Stimulated activated CD4-positive, alpha-beta T cell treated with anti-CD3 and anti-CD28 coated beads, Interleukin-4, amount 100 ng/mL, for 4 hours (primary cell): Measurements from ENCODE around the gene ACTR2.
"Not testable (repeated sequence)": the region's sequence is repeated elsewhere in the genome, so short reads cannot be mapped to it uniquely, and the experiment has no call there.

ENCODE experiments used
- DNase-seq, 2 experiments: peaks; one replicate each; pipeline ENCODE4 v3.0.0-alpha.2; 2020

ACTR2 gene

DNA sequence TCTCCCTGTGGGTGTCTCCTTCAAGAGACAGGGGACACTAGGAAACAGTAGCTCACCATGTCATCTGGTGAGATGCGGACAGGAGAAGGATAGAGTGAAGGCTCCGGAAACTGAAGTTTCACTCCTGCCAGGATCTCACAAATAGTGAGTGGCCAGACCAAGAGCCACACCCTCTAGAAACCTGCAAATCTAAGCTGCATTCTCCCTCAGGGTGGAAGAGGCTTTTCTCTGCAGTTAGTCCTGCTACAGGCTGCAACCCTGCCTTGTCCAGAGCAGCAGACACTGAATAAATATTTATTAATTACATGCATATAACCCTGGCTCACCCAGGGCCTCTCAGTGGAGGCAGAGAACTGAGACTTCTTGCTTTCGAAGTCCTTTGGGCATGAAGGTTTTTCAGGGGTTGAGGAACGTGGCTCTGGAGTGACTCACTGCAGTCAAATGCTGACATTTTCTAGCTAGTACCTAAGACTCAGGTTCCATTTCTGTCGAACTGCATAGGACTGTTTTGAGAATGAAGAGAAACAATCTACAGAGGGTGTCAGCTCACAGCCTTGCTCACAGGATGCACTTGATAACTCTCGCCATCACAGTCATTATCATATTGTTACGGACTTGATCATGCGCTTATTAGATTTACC is 87.3 kb downstream of the ACTR2 start:
- DNase-seq, result no peak

DNA sequence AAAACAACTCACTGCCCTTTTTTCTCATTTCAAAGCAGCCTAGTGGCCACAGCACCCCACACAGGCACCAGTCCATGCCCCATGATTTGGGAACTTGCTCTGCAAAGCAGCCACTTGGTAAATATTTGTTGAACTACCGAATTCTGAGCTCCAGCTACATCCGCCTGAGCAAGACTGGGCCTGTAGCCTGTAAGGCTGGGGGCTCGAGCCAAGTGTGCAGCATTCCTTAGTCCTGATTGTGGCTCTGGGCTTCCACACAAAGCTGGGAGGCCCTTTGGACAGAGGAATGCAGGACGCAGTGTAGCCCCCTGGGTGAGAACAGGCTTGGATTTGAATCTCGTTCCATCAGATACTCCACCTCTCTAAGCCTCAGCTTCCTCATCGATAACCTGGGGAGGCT is 88.4 kb downstream of the ACTR2 start:
- no peak for DNase-seq

DNA sequence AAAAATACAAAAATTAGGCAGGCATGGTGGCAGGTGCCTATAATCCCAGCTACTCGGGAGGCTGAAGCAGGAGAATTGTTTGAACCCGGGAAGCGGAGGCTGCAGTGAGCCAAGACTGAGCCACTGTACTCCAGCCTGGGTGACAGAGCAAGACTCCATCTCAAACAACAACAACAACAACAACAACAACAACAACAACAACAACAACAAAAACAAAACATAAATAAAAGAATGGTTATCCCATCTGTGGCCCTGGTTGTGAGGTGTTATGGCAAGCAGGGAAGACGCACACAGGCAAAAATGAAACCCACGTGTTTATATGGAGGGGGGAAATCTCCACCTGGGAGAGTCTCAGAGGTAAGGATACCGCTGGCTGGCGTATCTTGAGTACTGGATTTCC is 89.7 kb downstream of the ACTR2 start:
- DNase-seq, result not testable (repeated sequence)

DNA sequence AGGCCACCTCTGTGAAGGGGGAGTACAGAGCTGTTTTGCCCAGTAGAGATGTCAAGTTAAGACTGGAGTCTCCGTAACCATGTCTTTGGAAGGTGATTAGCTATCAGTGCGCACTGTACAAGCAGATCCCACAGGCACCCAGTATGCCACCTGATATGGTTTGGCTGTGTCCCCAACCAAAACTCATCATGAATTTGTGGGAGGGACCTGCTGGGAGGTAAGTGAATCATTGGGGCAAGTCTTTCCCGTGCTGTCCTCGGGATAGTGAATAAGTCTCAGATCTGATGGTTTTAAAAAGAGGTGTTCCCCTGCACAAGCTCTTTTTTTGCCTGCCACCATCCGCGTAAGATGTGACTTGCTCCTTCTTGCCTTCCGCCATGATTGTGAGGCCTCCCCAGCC is 90.2 kb downstream of the ACTR2 start:
- DNase-seq, result no peak

DNA sequence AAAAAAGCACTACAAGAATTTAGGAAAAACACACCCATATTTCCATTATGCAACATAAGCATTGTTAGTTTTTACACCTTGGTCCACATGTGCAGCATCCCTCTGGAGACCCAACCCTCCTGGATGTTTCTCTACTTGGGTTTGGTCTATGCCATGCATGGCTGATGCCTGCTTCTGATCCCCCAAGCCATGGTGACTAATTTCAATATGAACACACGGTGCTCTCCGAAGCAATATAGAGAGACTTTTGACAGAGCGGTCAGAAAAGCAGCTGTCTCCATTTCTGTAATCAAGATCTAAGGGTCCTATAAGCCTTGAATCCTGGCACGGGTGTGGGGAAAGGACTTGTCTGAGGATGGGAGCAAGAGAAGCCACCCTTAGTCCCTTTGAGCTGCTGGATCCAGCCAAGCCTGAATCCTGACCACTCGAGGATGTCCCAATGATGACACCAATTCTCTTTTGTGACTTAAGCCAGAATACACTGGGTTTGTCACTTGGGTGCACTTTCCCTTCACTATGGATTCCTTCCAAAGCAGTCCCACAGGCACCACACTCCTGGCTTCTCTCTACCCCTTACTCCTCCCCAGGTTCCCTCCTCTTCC is 91.5 kb downstream of the ACTR2 start:
- no peak for DNase-seq

DNA sequence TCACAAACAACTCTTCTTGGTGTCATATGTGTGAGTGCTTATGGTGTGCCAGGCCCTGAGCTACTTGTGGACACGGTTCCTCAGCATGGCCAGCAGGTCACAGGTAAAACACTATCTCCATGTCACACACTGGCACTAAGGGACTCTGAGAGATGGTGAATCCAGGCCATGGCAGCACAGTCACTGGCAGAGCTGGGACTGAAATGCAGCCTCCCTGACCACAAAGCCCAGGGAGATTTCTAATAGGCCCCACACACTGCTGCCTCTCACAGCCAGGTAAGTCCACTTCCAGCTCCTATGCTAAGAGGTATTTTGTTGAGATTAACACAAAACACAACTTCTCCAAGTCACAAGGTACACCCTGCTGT is 92.0 kb downstream of the ACTR2 start:
- no peak for DNase-seq

DNA sequence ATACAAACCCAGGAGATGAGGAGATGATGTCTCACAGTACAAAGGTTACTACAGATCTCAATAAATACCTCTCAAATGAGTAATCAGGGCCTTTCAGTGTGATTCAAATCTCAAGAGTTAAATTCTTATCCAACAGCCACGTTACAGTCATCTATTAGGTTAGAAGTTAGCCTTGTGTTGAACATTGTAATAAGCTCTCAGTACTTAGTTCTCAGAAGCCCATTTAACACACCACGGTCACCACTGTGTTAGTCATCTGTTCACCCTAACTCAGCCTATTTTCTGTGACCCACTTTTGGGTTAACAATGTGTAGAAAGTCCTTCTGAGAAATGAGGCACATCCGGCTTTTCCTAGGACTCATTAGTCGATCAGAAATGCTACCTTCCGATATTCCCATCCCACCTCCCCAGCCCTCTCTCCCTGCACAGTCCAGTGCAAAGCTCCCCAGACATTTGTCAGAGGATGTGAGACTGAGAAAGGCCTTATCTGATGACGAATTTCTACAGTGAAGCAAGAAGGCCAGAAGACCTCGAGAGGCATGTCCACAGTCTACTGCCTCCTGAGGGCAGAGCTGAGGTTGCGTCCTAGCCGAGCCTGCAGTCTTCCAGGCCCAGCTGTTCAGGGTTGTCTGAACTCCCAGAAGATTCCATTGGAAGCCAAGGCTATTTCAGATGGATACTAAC is 92.6 kb downstream of the ACTR2 start:
- DNase-seq, result no peak
